Smooth muscle cell of the umbilical artery (primary cell): ENCODE measurements around the gene GDPD5. TPM values are rescaled to one million over a fixed set of nuclear protein-coding genes. Genes with fewer than 3 reads are reported as not detected.

ENCODE experiments used
- total RNA-seq: library from RNA; depleted of rRNA; stranded (reverse); fragments of >200 nt; gene quantifications from 2 replicates; pipeline ENCODE4 v1.2.3, GENCODE V29; 2014

Gene GDPD5
- 1.2 and 2.2 TPM in 2 replicates for total RNA-seq

GRCh38 chr11:75525433-75526191 is at the start of gene GDPD5:
GDPD5 (minus strand) TSS chr11:75525941; CDS start chr11:75477735, 48,206 bp downstream.

GRCh38 chr11:75562048-75562835 is 36.5 kb upstream of the GDPD5 start, which contains the start of gene SERPINH1:
SERPINH1 (plus strand) TSS chr11:75562253; CDS start chr11:75566350, 4,097 bp downstream.

GRCh38 chr11:75432911-75433321 is 92.8 kb downstream of the GDPD5 start, which contains the start of gene KLHL35:
KLHL35 (minus strand) TSS chr11:75433203; CDS start chr11:75430629, 2,574 bp downstream.

GRCh38 chr11:75399344-75400145 is 126.2 kb downstream of the GDPD5 start, which contains the start of gene RPS3:
RPS3 (plus strand) TSS chr11:75399518; CDS start chr11:75399548, 30 bp downstream.

Other genes with a start within 250 kb of the GDPD5 start
- gene ARRB1, start 174.3 kb downstream of the GDPD5 start, total RNA-seq, result 3.3 and 5.8 TPM in 2 replicates
- gene RPS3, start 126.4 kb downstream of the GDPD5 start, total RNA-seq, result 1,278 and 1,672 TPM in 2 replicates
- gene KLHL35, start 92.7 kb downstream of the GDPD5 start, total RNA-seq, result 2.9 and 3.3 TPM in 2 replicates
- gene SERPINH1, start 36.3 kb upstream of the GDPD5 start, total RNA-seq, result 2,762 and 2,951 TPM in 2 replicates
- gene MAP6, start 143.1 kb upstream of the GDPD5 start, total RNA-seq, result 0.59 and 0.69 TPM in 2 replicates
- not detected in 2 replicates for gene MOGAT2, start 191.9 kb upstream of the GDPD5 start, total RNA-seq
- 2.5 and 5.6 TPM in 2 replicates for gene DGAT2, start 242.8 kb upstream of the GDPD5 start, total RNA-seq